SK-N-SH (cell line): ENCODE measurements around the gene AQP5. TPM values are rescaled to one million over a fixed set of nuclear protein-coding genes. Genes with fewer than 3 reads are reported as not detected.

Source experiments
- CTCF ChIA-PET: fragments of 300-600, 350-600 bp; formaldehyde crosslinking; extraction: SDS; loops from one replicate; lab custom pipeline; 2021; lab: Yijun Ruan, JAX
- POLR2A ChIA-PET: fragments of 350-600 bp; sonication (Branson Sonifier 250); formaldehyde crosslinking; extraction: SDS; loops from one replicate; lab custom pipeline; 2020; ENCODE audit warnings: antibody characterized with exemption, inconsistent platforms; lab: Yijun Ruan, JAX
- DNase-seq: peaks from one replicate; pipeline ENCODE4 v3.0.0; 2012
- H2AFZ ChIP-seq: fragments of 200-600 bp; sonication (generic); 2 replicates; pipeline ENCODE4 v1.8.1; 2016; ENCODE audit warnings: antibody characterized with exemption, mild to moderate bottlenecking, low read depth
- H3F3A ChIP-seq: fragments of 200-600 bp; sonication (generic); replicated peaks from 2 replicates; pipeline ENCODE3; 2016; ENCODE audit warnings: antibody characterized with exemption, mild to moderate bottlenecking; ENCODE audit not compliant: insufficient read depth
- H3K27ac ChIP-seq, 2 experiments: fragments of 200-500 bp in 1 of 2; fragments of 200-600 bp in 1 of 2; sonication (Bioruptor generic) in 1 of 2; sonication (generic), shearing (Covaris generic) in 1 of 2; 2 replicates each; pipeline versions ENCODE4 v1.5.1 to v1.6.1; 2014 to 2016; ENCODE audit warnings: low read depth in 2 of 2, inconsistent platforms in 1 of 2, low read length in 1 of 2, mild to moderate bottlenecking in 1 of 2, mixed read lengths in 1 of 2
- H3K27me3 ChIP-seq: fragments of 200-600 bp; sonication (generic), shearing (Covaris generic); 2 replicates; pipeline ENCODE4 v1.6.1; 2016; ENCODE audit warnings: mixed run types; ENCODE audit not compliant: insufficient read depth
- H3K36me3 ChIP-seq, 2 experiments: fragments of 200-500 bp in 1 of 2; fragments of 200-600 bp in 1 of 2; sonication (Bioruptor generic) in 1 of 2; sonication (generic) in 1 of 2; replicated peaks in 1 of 2; 2 replicates each; pipeline versions ENCODE3 to v1.5.1; 2014 to 2016; ENCODE audit warnings: low read length in 1 of 2, mild to moderate bottlenecking in 1 of 2; ENCODE audit not compliant: insufficient read depth in 2 of 2, control insufficient read depth in 1 of 2
- H3K4me1 ChIP-seq, 2 experiments: fragments of 200-500 bp in 1 of 2; fragments of 200-600 bp in 1 of 2; sonication (Bioruptor generic) in 1 of 2; sonication (generic), shearing (Covaris generic) in 1 of 2; 2 replicates each; pipeline versions ENCODE4 v1.5.1 to v1.6.1; 2014 to 2016; ENCODE audit warnings: low read depth in 1 of 2, low read length in 1 of 2, mixed run types in 1 of 2; ENCODE audit not compliant: insufficient read depth in 2 of 2, control insufficient read depth in 1 of 2
- H3K4me2 ChIP-seq: fragments of 200-600 bp; sonication (generic), shearing (Covaris generic); 2 replicates; pipeline ENCODE4 v1.6.1; 2017; ENCODE audit warnings: mixed run types
- H3K4me3 ChIP-seq, 2 experiments: fragments of 200-500 bp in 1 of 2; fragments of 200-600 bp in 1 of 2; sonication (Bioruptor generic) in 1 of 2; sonication (generic), shearing (Covaris generic) in 1 of 2; 2 replicates each; pipeline versions ENCODE4 v1.5.1 to v1.8.1; 2014 to 2016; ENCODE audit warnings: low read depth in 2 of 2, inconsistent platforms in 1 of 2, low read length in 1 of 2, mild to moderate bottlenecking in 1 of 2, mixed read lengths in 1 of 2, moderate library complexity in 1 of 2
- H3K79me2 ChIP-seq: fragments of 200-600 bp; sonication (generic); 2 replicates; pipeline ENCODE4 v1.8.1; 2017; ENCODE audit warnings: mild to moderate bottlenecking; ENCODE audit not compliant: insufficient read depth
- H3K9ac ChIP-seq: fragments of 200-600 bp; sonication (generic); 2 replicates; pipeline ENCODE4 v1.6.1; 2017; ENCODE audit warnings: mixed run types
- H3K9me2 ChIP-seq: fragments of 200-600 bp; sonication (generic); 2 replicates; pipeline ENCODE4 v1.6.1; 2017; ENCODE audit warnings: mixed run types
- H3K9me3 ChIP-seq: fragments of 200-600 bp; sonication (generic); 2 replicates; pipeline ENCODE4 v1.6.1; 2017; ENCODE audit warnings: mixed run types, mild to moderate bottlenecking, moderate library complexity
- H4K20me1 ChIP-seq: fragments of 200-600 bp; sonication (generic); 2 replicates; pipeline ENCODE4 v1.6.1; 2017; ENCODE audit warnings: mild to moderate bottlenecking, mixed run types; ENCODE audit not compliant: insufficient read depth
- CHD2 ChIP-seq: fragments of 150-350 bp; IDR thresholded peaks from 2 replicates; pipeline ENCODE4 v1.6.1; 2018; ENCODE audit warnings: low read length; ENCODE audit not compliant: partially characterized antibody
- CTCF ChIP-seq: fragments of 200-600 bp; sonication (generic); IDR thresholded peaks from 2 replicates; pipeline ENCODE4 v1.6.1; 2017; ENCODE audit warnings: antibody characterized with exemption, mild to moderate bottlenecking, moderate library complexity
- EP300 ChIP-seq, 2 experiments: IDR thresholded peaks; 2 replicates each; pipeline versions ENCODE4 v1.4.0 to v1.6.1; 2012; ENCODE audit warnings: borderline replicate concordance in 1 of 2, low read depth in 1 of 2, low read length in 1 of 2
- EZH2phosphoT487 ChIP-seq: fragments of 200-600 bp; sonication (generic); IDR thresholded peaks from 2 replicates; pipeline ENCODE4 v1.6.1; 2017; ENCODE audit warnings: low read depth, mixed run types, mild to moderate bottlenecking, antibody characterized with exemption, moderate library complexity, borderline replicate concordance
- FOSL2 ChIP-seq: IDR thresholded peaks from 2 replicates; pipeline ENCODE4 v1.4.0; 2012; ENCODE audit warnings: low read depth, mild to moderate bottlenecking, moderate library complexity, borderline replicate concordance
- FOXJ3 ChIP-seq: sonication (generic); formaldehyde crosslinking; IDR thresholded peaks from 2 replicates; pipeline ENCODE4 v1.5.1; 2020; ENCODE audit warnings: mild to moderate bottlenecking, missing genetic modification reagents
- FOXM1 ChIP-seq: IDR thresholded peaks from 2 replicates; pipeline ENCODE4 v1.4.0; 2012; ENCODE audit warnings: low read depth, mild to moderate bottlenecking
- IRF3 ChIP-seq: fragments of 150-350 bp; IDR thresholded peaks from 2 replicates; pipeline ENCODE4 v1.6.1; 2016; ENCODE audit warnings: mild to moderate bottlenecking, low read depth, low read length
- MAX ChIP-seq: IDR thresholded peaks from 2 replicates; pipeline ENCODE4 v1.4.0; 2012; ENCODE audit warnings: low read depth
- MXI1 ChIP-seq: IDR thresholded peaks from 2 replicates; pipeline ENCODE4 v1.6.1; 2012; ENCODE audit warnings: mild to moderate bottlenecking, low read depth, low read length, improper control_type of control experiment
- NFIC ChIP-seq: IDR thresholded peaks from 2 replicates; pipeline ENCODE4 v1.4.0; 2012; ENCODE audit warnings: borderline replicate concordance
- NRF1 ChIP-seq: IDR thresholded peaks from 2 replicates; pipeline ENCODE4 v1.6.1; 2012; ENCODE audit warnings: low read depth, mild to moderate bottlenecking, low read length
- PBX3 ChIP-seq: IDR thresholded peaks from 2 replicates; pipeline ENCODE4; 2012
- RAD21 ChIP-seq: IDR thresholded peaks from 2 replicates; pipeline ENCODE4 v1.6.1; 2012; ENCODE audit warnings: mild to moderate bottlenecking, low read length
- RCOR1 ChIP-seq: fragments of 150-350 bp; IDR thresholded peaks from 2 replicates; pipeline ENCODE4 v1.6.1; 2017; ENCODE audit warnings: antibody characterized with exemption, low read length
- SMC3 ChIP-seq: IDR thresholded peaks from 2 replicates; pipeline ENCODE4 v1.6.1; 2012; ENCODE audit warnings: low read depth, low read length, improper control_type of control experiment
- TAF1 ChIP-seq: IDR thresholded peaks from 2 replicates; pipeline ENCODE4 v1.6.1; 2012; ENCODE audit warnings: low read depth, mild to moderate bottlenecking, low read length, moderate library complexity, borderline replicate concordance
- TEAD4 ChIP-seq: IDR thresholded peaks from 2 replicates; pipeline ENCODE4 v1.4.0; 2012; ENCODE audit warnings: mild to moderate bottlenecking, borderline replicate concordance; ENCODE audit not compliant: insufficient read depth
- WGBS: methylation state at CpG from one replicate; pipeline ENCODE4 v1.1.6; 2017; ENCODE audit warnings: low lambda C conversion rate; 5-methylcytosine and 5-hydroxymethylcytosine counted together
- polyA plus RNA-seq, 3 experiments: library from polyadenylated mRNA; depleted of rRNA; stranded (reverse); fragments of >200 nt; gene quantifications; 2 replicates each; pipeline ENCODE4 v1.2.3, GENCODE V29; 2012

Gene AQP5
- polyA plus RNA-seq, 1 of the 3 experiments (the other 2 are of a cell fraction), result 0.10 TPM

GRCh38 chr12:49966511-49967041 is 4.9 kb downstream of the AQP5 start:
- Histone ChIP-seq H3K4me2 (peak overlapping the region; percentile 96; the same call in 1 of the 2 replicates), H3K27ac (no peak overlapping the region), H3K4me3 (peak overlapping the region in 1 of 2 experiments; percentile 64; a peak in 1 of 4 replicates), H3F3A (no peaks in the 10 kb centered on the region), H3K9me3 (no peaks in the 10 kb centered on the region), H3K36me3 (no peaks in the 10 kb centered on the region), H3K79me2 (no peaks in the 10 kb centered on the region), H4K20me1 (no peaks in the 10 kb centered on the region), H2AFZ (no peak overlapping the region), H3K4me1 (peaks cover 10 to 19% of the 10 kb centered on the region in 2 experiments; a peak in 2 of 4 replicates), H3K9me2 (no peaks in the 10 kb centered on the region), H3K27me3 (no peaks in the 10 kb centered on the region), H3K9ac (no peak overlapping the region)
- no peak for TF ChIP-seq FOSL2
- TF ChIP-seq RCOR1, result no peak
- TF ChIP-seq NRF1, result no peak
- TF ChIP-seq FOXJ3 (CRISPR knock-in tag), result no peak
- no peak for TF ChIP-seq EZH2phosphoT487
- TF ChIP-seq RAD21, result no peak
- no peak for TF ChIP-seq TAF1
- TF ChIP-seq EP300 (IDR thresholded peaks at IDR 0.05; ENCODE audit: borderline replicate concordance in 1 of 2, low read depth in 1 of 2, low read length in 1 of 2), result no peak
- no peak for TF ChIP-seq NFIC
- no peak for TF ChIP-seq TEAD4
- no peak for TF ChIP-seq CHD2
- 40% methylated on average over 10 of the region's 16 CpGs for WGBS
- ChIA-PET CTCF (interaction anchor here (0.7 to 20.3 kb wide), 61 partner anchors 8 to 348 kb away, joined by 3 to 1401 read pairs (median 7); partner anchors contain the start of genes AQP2, ASIC1, BCDIN3D and CERS5), POLR2A (no interaction called here)
- DNase-seq, result no peak

- 7% methylated on average over 16 of the region's 40 CpGs for WGBS
- Histone ChIP-seq H4K20me1 (no peaks in the 10 kb centered on the region), H3K36me3 (no peaks in the 10 kb centered on the region), H3K4me2 (peak overlapping the region; percentile 96), H3K9me2 (no peaks in the 10 kb centered on the region), H3K9me3 (no peaks in the 10 kb centered on the region), H3K27ac (peak overlapping the region in 1 of 2 experiments; percentile 60; a peak in 1 of 4 replicates), H3K4me3 (peak overlapping the region; percentile 47 to 64), H3K9ac (no peak overlapping the region), H3F3A (no peaks in the 10 kb centered on the region), H3K27me3 (no peaks in the 10 kb centered on the region), H3K79me2 (no peaks in the 10 kb centered on the region), H2AFZ (peak overlapping the region; percentile 94; the same call in 1 of the 2 replicates), H3K4me1 (peaks cover 10 to 25% of the 10 kb centered on the region in 2 experiments; a peak in 2 of 4 replicates)
- peak; percentile 94 for DNase-seq
- TF ChIP-seq MAX, result 0 out of 2 replicates have a peak, but pooled peaks have one; percentile 16
- no peak for TF ChIP-seq TAF1
- TF ChIP-seq MXI1, result peak; percentile 60; the same call in 1 of the 2 replicates
- no peak for TF ChIP-seq IRF3
- TF ChIP-seq FOXM1, result no peak
- TF ChIP-seq EP300 (IDR thresholded peaks at IDR 0.05; ENCODE audit: borderline replicate concordance in 1 of 2, low read depth in 1 of 2, low read length in 1 of 2), result 0 out of 4 replicates have a peak, but pooled peaks of 1 of the 2 experiments have one; percentile 2
- TF ChIP-seq RAD21, result peak; percentile 94
- TF ChIP-seq NFIC, result peak; percentile 60; the same call in 1 of the 2 replicates
- TF ChIP-seq PBX3, result no peak
- TF ChIP-seq SMC3, result peak; percentile 90
- peak; percentile 74 for TF ChIP-seq CTCF
- 0 out of 2 replicates have a peak, but pooled peaks have one; percentile 21 for TF ChIP-seq RCOR1
- TF ChIP-seq CHD2, result peak; percentile 27
- peak; percentile 21; the same call in 1 of the 2 replicates for TF ChIP-seq NRF1
- ChIA-PET POLR2A (interaction anchor here (1.0 kb wide), 1 partner anchor 89 kb away, joined by 3 read pairs; no protein-coding TSS in a partner anchor), CTCF (interaction anchor here (0.6 to 20.3 kb wide), 73 partner anchors 9 to 754 kb away, joined by 3 to 1401 read pairs (median 6); partner anchors contain the start of genes AQP2, ASIC1, BCDIN3D and CERS5)
Measured at GRCh38 chr12:49967042-49967776, 5.5 kb downstream of the AQP5 start.
